Liver (tissue), 9 donors: ENCODE data around the gene MST1R. TPM values are rescaled to one million over a fixed set of nuclear protein-coding genes. Genes with fewer than 3 reads are reported as not detected.

Source experiments
- DNase-seq: peaks from one replicate; pipeline ENCODE4 v3.0.0-alpha.2; 2017; ENCODE audit warnings: low spot score
- H3K27ac ChIP-seq, 2 donors: one replicate each; pipeline ENCODE4 v1.7.0; 2013; ENCODE audit warnings: inconsistent platforms in 2 of 2, low read length in 2 of 2, control low read depth in 1 of 2, low read depth in 1 of 2, mild to moderate bottlenecking in 1 of 2
- H3K27me3 ChIP-seq, 4 donors: one replicate each; pipeline versions ENCODE4 v1.6.1 to v1.7.0; 2013; ENCODE audit warnings: low read length in 3 of 4, inconsistent platforms in 1 of 4, mild to moderate bottlenecking in 1 of 4, moderate library complexity in 1 of 4; ENCODE audit not compliant: control insufficient read depth in 4 of 4, insufficient read depth in 4 of 4
- H3K36me3 ChIP-seq, 4 donors: one replicate each; pipeline versions ENCODE4 v1.6.1 to v1.7.0; 2013; ENCODE audit warnings: low read length in 3 of 4, mild to moderate bottlenecking in 3 of 4, low read depth in 1 of 4, moderate library complexity in 1 of 4; ENCODE audit not compliant: control insufficient read depth in 4 of 4, insufficient read depth in 3 of 4
- H3K4me1 ChIP-seq, 4 donors: one replicate each; pipeline versions ENCODE4 v1.6.1 to v1.7.0; 2013; ENCODE audit warnings: low read length in 3 of 4, mild to moderate bottlenecking in 3 of 4, moderate library complexity in 1 of 4; ENCODE audit not compliant: control insufficient read depth in 4 of 4, insufficient read depth in 4 of 4
- H3K4me3 ChIP-seq, 3 donors: one replicate each; pipeline versions ENCODE4 v1.6.1 to v1.7.0; 2013; ENCODE audit warnings: low read length in 3 of 3, control low read depth in 1 of 3, low read depth in 1 of 3, mild to moderate bottlenecking in 1 of 3
- H3K9ac ChIP-seq, 2 donors: one replicate each; pipeline ENCODE4 v1.7.0; 2013; ENCODE audit warnings: low read length in 2 of 2, mild to moderate bottlenecking in 2 of 2, moderate library complexity in 2 of 2, control low read depth in 1 of 2, low read depth in 1 of 2
- H3K9me3 ChIP-seq, 4 donors: one replicate each; pipeline versions ENCODE4 v1.6.1 to v1.7.0; 2013; ENCODE audit warnings: low read length in 3 of 4; ENCODE audit not compliant: control insufficient read depth in 4 of 4
- ATF3 ChIP-seq: IDR thresholded peaks from 2 replicates; pipeline ENCODE4 v1.6.1; 2016; ENCODE audit warnings: antibody characterized with exemption
- CTCF ChIP-seq: fragments of 150-350 bp; IDR thresholded peaks from 2 replicates; pipeline ENCODE4 v1.5.1; 2017; ENCODE audit warnings: improper control_type of control experiment, low read depth, low read length; ENCODE audit not compliant: missing input control
- EGR1 ChIP-seq, 2 donors: IDR thresholded peaks; 2 replicates each; pipeline ENCODE4 v1.6.1; 2016 to 2018; ENCODE audit warnings: antibody characterized with exemption in 2 of 2, low read depth in 2 of 2
- FOXA1 ChIP-seq: IDR thresholded peaks from 2 replicates; pipeline ENCODE4 v1.6.1; 2016; ENCODE audit warnings: antibody characterized with exemption
- FOXA2 ChIP-seq: IDR thresholded peaks from 2 replicates; pipeline ENCODE4 v1.6.1; 2016; ENCODE audit warnings: antibody characterized with exemption
- GABPA ChIP-seq, 2 donors: IDR thresholded peaks in 1 of 2; conservative IDR thresholded peaks in 1 of 2; 2 replicates each; pipeline ENCODE4 v1.6.1; 2016; ENCODE audit warnings: antibody characterized with exemption in 2 of 2, mild to moderate bottlenecking in 1 of 2, moderate library complexity in 1 of 2
- HNF4A ChIP-seq, 2 donors: conservative IDR thresholded peaks; 2 replicates each; pipeline ENCODE4 v1.6.1; 2016; ENCODE audit warnings: antibody characterized with exemption in 2 of 2, mild to moderate bottlenecking in 2 of 2
- HNF4G ChIP-seq: IDR thresholded peaks from 2 replicates; pipeline ENCODE4 v1.6.1; 2016; ENCODE audit warnings: antibody characterized with exemption
- JUND ChIP-seq, 2 donors: IDR thresholded peaks; 2 replicates each; pipeline ENCODE4 v1.6.1; 2016; ENCODE audit warnings: antibody characterized with exemption in 2 of 2
- MAX ChIP-seq: IDR thresholded peaks from 2 replicates; pipeline ENCODE4 v1.6.1; 2016; ENCODE audit warnings: antibody characterized with exemption
- RAD21 ChIP-seq, 2 donors: IDR thresholded peaks; 2 replicates each; pipeline ENCODE4 v1.6.1; 2016; ENCODE audit warnings: antibody characterized with exemption in 2 of 2, mild to moderate bottlenecking in 2 of 2
- REST ChIP-seq: IDR thresholded peaks from 2 replicates; pipeline ENCODE4 v1.6.1; 2016; ENCODE audit warnings: antibody characterized with exemption, mild to moderate bottlenecking
- RXRA ChIP-seq, 2 donors: IDR thresholded peaks; 2 replicates each; pipeline ENCODE4 v1.6.1; 2017 to 2018; ENCODE audit warnings: antibody characterized with exemption in 2 of 2, mild to moderate bottlenecking in 1 of 2
- SP1 ChIP-seq: IDR thresholded peaks from 2 replicates; pipeline ENCODE4 v1.6.1; 2018; ENCODE audit warnings: antibody characterized with exemption, mild to moderate bottlenecking
- TAF1 ChIP-seq: conservative IDR thresholded peaks from 2 replicates; pipeline ENCODE4 v1.6.1; 2016; ENCODE audit warnings: antibody characterized with exemption, mild to moderate bottlenecking
- YY1 ChIP-seq: IDR thresholded peaks from 2 replicates; pipeline ENCODE4 v1.6.1; 2016; ENCODE audit warnings: antibody characterized with exemption, mild to moderate bottlenecking
- ZBTB33 ChIP-seq: IDR thresholded peaks from 2 replicates; pipeline ENCODE4 v1.6.1; 2016; ENCODE audit warnings: antibody characterized with exemption
- WGBS: extraction: QIAGEN DNeasy Blood & Tissue Kit; methylation state at CpG from one replicate; pipeline ENCODE4 v1.1.7; 2013; 5-methylcytosine and 5-hydroxymethylcytosine counted together
- polyA plus RNA-seq, 2 donors: library from polyadenylated mRNA; stranded (reverse) in 1 of 2; unstranded in 1 of 2; fragments of 200-250 nt in 1 of 2; fragments of >200 nt in 1 of 2; fragmentation: Nextera tagmentation in 1 of 2; extraction: Ambion mirVana in 1 of 2; gene quantifications; one replicate each; pipeline versions ENCODE4 v1.2.1 to v1.2.3, GENCODE V29; 2013 to 2015
- total RNA-seq, 2 donors: library from RNA; depleted of rRNA; stranded (reverse); fragments of >200 nt; gene quantifications; one replicate each; pipeline ENCODE4 v1.2.3, GENCODE V29; 2014
- donor health status: healthy.
- donor health status: healthy.
- donor health status: healthy.
- donor health status: healthy.
- donor health status: healthy.

The MST1R gene
- total and polyA plus RNA-seq, 4 donors: 0.10 to 0.56 (median 0.33) TPM

- Histone ChIP-seq H3K36me3 (no peaks in the 10 kb centered on the region), H3K27me3 (no peaks in the 10 kb centered on the region), H3K9ac (no peak overlapping the region), H3K4me1 (peaks cover 0 to 6% (median 4%) of the 10 kb centered on the region in 4 donors), H3K27ac (no peak overlapping the region), H3K9me3 (no peaks in the 10 kb centered on the region), H3K4me3 (no peak overlapping the region)
- no peak for DNase-seq
- WGBS: 79% methylated on average over 6 of the region's 6 CpGs
- TF ChIP-seq SP1 (no peak), YY1 (no peak), REST (no peak), RAD21 (IDR thresholded peaks at IDR 0.05) (no peak), GABPA (IDR thresholded peaks at IDR 0.05 in 1 of 2, conservative IDR thresholded peaks at IDR 0.05 in 1 of 2) (no peak), HNF4A (conservative IDR thresholded peaks at IDR 0.05) (no peak), RXRA (IDR thresholded peaks at IDR 0.05) (no peak), ZBTB33 (no peak), TAF1 (no peak), ATF3 (no peak), HNF4G (no peak), FOXA1 (no peak), MAX (no peak)
Observed at GRCh38 chr3:49898991-49899390, 4.7 kb downstream of the MST1R start.

GRCh38 chr3:49896345-49896744 lies 7.3 kb downstream of the MST1R start:
- no peak overlapping the region for H3K4me3 ChIP-seq
- WGBS: 91% methylated on average over 5 of the region's 5 CpGs
- H3K36me3 ChIP-seq: no peaks in the 10 kb centered on the region
- H3K27ac ChIP-seq: no peak overlapping the region
- no peaks in the 10 kb centered on the region for H3K27me3 ChIP-seq
- no peak for DNase-seq
- no peak overlapping the region for H3K9ac ChIP-seq
- H3K9me3 ChIP-seq: no peaks in the 10 kb centered on the region
- H3K4me1 ChIP-seq: no peaks in the 10 kb centered on the region
- TF ChIP-seq ZBTB33 (no peak), MAX (no peak), HNF4A (conservative IDR thresholded peaks at IDR 0.05) (no peak), ATF3 (no peak), JUND (IDR thresholded peaks at IDR 0.05) (no peak), EGR1 (IDR thresholded peaks at IDR 0.05; ENCODE audit: low read depth in 2 of 2) (no peak), HNF4G (no peak), FOXA1 (no peak), SP1 (no peak), REST (no peak), FOXA2 (no peak), CTCF (no peak), TAF1 (no peak), YY1 (no peak), GABPA (IDR thresholded peaks at IDR 0.05 in 1 of 2, conservative IDR thresholded peaks at IDR 0.05 in 1 of 2) (no peak)
